ENCODE measurements around the gene AVPI1.
"Not testable (repeated sequence)": the region's sequence is repeated elsewhere in the genome, so short reads cannot be mapped to it uniquely, and the experiment has no call there.

AVPI1 gene

GRCh38 chr10:97704341-97704740 lies 17.3 kb upstream of the AVPI1 start:
- no peak for DNase-seq (ENCODE audit: low spot score)
- H3K4me3 ChIP-seq = no peak overlapping the region
- no peak overlapping the region for H3K27ac ChIP-seq
- TF ChIP-seq CTCF (IDR thresholded peaks at IDR 0.05) = no peak

GRCh38 chr10:97703398-97704067 lies 16.5 kb upstream of the AVPI1 start:
- DNase-seq (ENCODE audit: low spot score) = no peak
- H3K27ac ChIP-seq = no peak overlapping the region
- no peak for TF ChIP-seq CTCF (IDR thresholded peaks at IDR 0.05)

GRCh38 chr10:97701438-97702069 lies 14.5 kb upstream of the AVPI1 start:
- no peak for DNase-seq (ENCODE audit: low spot score)
- TF ChIP-seq CTCF (IDR thresholded peaks at IDR 0.05) = peak; percentile 76
- Histone ChIP-seq H3K27ac (no peak overlapping the region), H3K4me3 (no peak overlapping the region)

More at GRCh38 chr10:97703398-97704067, 16.5 kb upstream of the AVPI1 start:
- no peak overlapping the region for H3K4me3 ChIP-seq

- H3K27ac ChIP-seq; DNase-seq (ENCODE audit: low spot score); H3K4me3 ChIP-seq: not testable (repeated sequence)
These were observed 11.1 kb upstream of the AVPI1 start for GRCh38 chr10:97698072-97698655.

- TF ChIP-seq CTCF (IDR thresholded peaks at IDR 0.05) = no peak
- H3K4me3 ChIP-seq = no peak overlapping the region
- no peak for DNase-seq (ENCODE audit: low spot score)
- H3K27ac ChIP-seq = no peak overlapping the region
These were observed 3.1 kb upstream of the AVPI1 start for GRCh38 chr10:97690133-97690532.

GRCh38 chr10:97689559-97690020 lies 2.5 kb upstream of the AVPI1 start:
- DNase-seq (ENCODE audit: low spot score) = no peak
- TF ChIP-seq CTCF (IDR thresholded peaks at IDR 0.05) = no peak
- H3K4me3 ChIP-seq = no peak overlapping the region
- peak overlapping the region; percentile 93 to 97 for H3K27ac ChIP-seq

GRCh38 chr10:97687785-97688781 lies 1.0 kb upstream of the AVPI1 start:
- Histone ChIP-seq H3K27ac (peak overlapping the region; percentile 93 to 97), H3K4me3 (peak overlapping the region; percentile 88)
- TF ChIP-seq CTCF (IDR thresholded peaks at IDR 0.05) = no peak
- DNase-seq (ENCODE audit: low spot score) = no peak
